IMR-90 (cell line): ENCODE results near the gene APBB1IP. TPM values are rescaled to one million over a fixed set of nuclear protein-coding genes. Genes with fewer than 3 reads are reported as not detected.

Experiments used
- ATAC-seq: fragments of 200-7000 bp; cut with Tn5 transposase; 2 replicates; pipeline ENCODE4 v1.9.1; 2020; ENCODE audit warnings: low read depth, mild to moderate bottlenecking, moderate library complexity
- BruUV-seq: library from RNA; stranded (reverse); fragments of 400-500 nt; replicated peaks from 2 replicates; lab custom pipeline; 2021; lab: Mats Ljungman, UMichigan
- CTCF ChIA-PET: fragments of 300-600 bp; formaldehyde crosslinking; extraction: SDS; loops from one replicate; lab custom pipeline; 2021; ENCODE audit warnings: antibody characterized with exemption; lab: Yijun Ruan, JAX
- POLR2A ChIA-PET: fragments of 300-600 bp; sonication (Branson Sonifier 250); formaldehyde crosslinking; loops from one replicate; lab custom pipeline; 2022; ENCODE audit warnings: antibody characterized with exemption; ENCODE audit not compliant: unreplicated experiment; lab: Charles Lee
- DNase-seq: peaks from one replicate; pipeline ENCODE4 v3.0.0; 2013
- H2AFZ ChIP-seq: replicated peaks from 2 replicates; pipeline ENCODE3; 2013; ENCODE audit warnings: low read length, mild to moderate bottlenecking; ENCODE audit not compliant: poor library complexity
- H2AK5ac ChIP-seq: 2 replicates; pipeline ENCODE4 v1.6.1; 2013; ENCODE audit warnings: low read depth, low read length, inconsistent platforms
- H2AK9ac ChIP-seq: replicated peaks from 2 replicates; pipeline ENCODE3; 2013; ENCODE audit warnings: mild to moderate bottlenecking, low read depth, low read length, moderate library complexity; ENCODE audit not compliant: poor library complexity
- H2BK120ac ChIP-seq: 2 replicates; pipeline ENCODE4 v1.6.1; 2013; ENCODE audit warnings: low read depth, low read length, inconsistent platforms
- H2BK15ac ChIP-seq: 3 replicates; pipeline ENCODE4 v1.6.1; 2013; ENCODE audit warnings: low read depth, low read length, inconsistent platforms
- H2BK20ac ChIP-seq: 2 replicates; pipeline ENCODE4 v1.6.1; 2013; ENCODE audit warnings: low read depth, mild to moderate bottlenecking, inconsistent platforms, low read length, moderate library complexity
- H2BK5ac ChIP-seq: 2 replicates; pipeline ENCODE4 v1.6.1; 2013; ENCODE audit warnings: mild to moderate bottlenecking, low read depth, low read length, inconsistent platforms; ENCODE audit not compliant: poor library complexity, severe bottlenecking
- H3K14ac ChIP-seq: replicated peaks from 2 replicates; pipeline ENCODE4 v1.6.1; 2013; ENCODE audit warnings: low read depth, low read length, inconsistent platforms
- H3K18ac ChIP-seq: 2 replicates; pipeline ENCODE4 v1.6.1; 2013; ENCODE audit warnings: low read depth, low read length, control low read depth
- H3K23ac ChIP-seq: 2 replicates; pipeline ENCODE4 v1.6.1; 2013; ENCODE audit warnings: low read depth, low read length, inconsistent platforms
- H3K27ac ChIP-seq: 2 replicates; pipeline ENCODE4 v1.5.1; 2013; ENCODE audit warnings: mild to moderate bottlenecking, control low read depth, low read length; ENCODE audit not compliant: insufficient read depth
- H3K27me3 ChIP-seq: 2 replicates; pipeline ENCODE4 v1.6.1; 2013; ENCODE audit warnings: low read length; ENCODE audit not compliant: control insufficient read depth, insufficient read depth
- H3K36me3 ChIP-seq: 2 replicates; pipeline ENCODE4 v1.6.1; 2013; ENCODE audit warnings: low read length, mixed read lengths; ENCODE audit not compliant: control insufficient read depth, insufficient read depth
- H3K4ac ChIP-seq: 2 replicates; pipeline ENCODE4 v1.6.1; 2013; ENCODE audit warnings: low read depth, low read length, inconsistent platforms
- H3K4me1 ChIP-seq: 2 replicates; pipeline ENCODE4 v1.6.1; 2013; ENCODE audit warnings: low read length, mixed read lengths; ENCODE audit not compliant: control insufficient read depth, insufficient read depth
- H3K4me2 ChIP-seq: 2 replicates; pipeline ENCODE4 v1.6.1; 2013; ENCODE audit warnings: low read depth, mild to moderate bottlenecking, control low read depth, low read length, moderate library complexity
- H3K4me3 ChIP-seq: 2 replicates; pipeline ENCODE4 v1.5.1; 2013; ENCODE audit warnings: low read depth, mild to moderate bottlenecking, control low read depth, low read length, moderate library complexity; ENCODE audit not compliant: insufficient read depth
- H3K56ac ChIP-seq: 2 replicates; pipeline ENCODE4 v1.6.1; 2013; ENCODE audit warnings: low read length, inconsistent platforms; ENCODE audit not compliant: insufficient read depth; ENCODE audit errors: extremely low read depth
- H3K79me1 ChIP-seq, 2 experiments: 2 replicates each; pipeline ENCODE4 v1.6.1; 2013; ENCODE audit warnings: low read length in 2 of 2, inconsistent platforms in 1 of 2, low read depth in 1 of 2
- H3K9ac ChIP-seq: 2 replicates; pipeline ENCODE4 v1.6.1; 2013; ENCODE audit warnings: low read depth, low read length, control low read depth
- H3K9me1 ChIP-seq: 2 replicates; pipeline ENCODE4 v1.6.1; 2013; ENCODE audit warnings: low read length, inconsistent platforms; ENCODE audit not compliant: insufficient read depth
- H3K9me3 ChIP-seq: 2 replicates; pipeline ENCODE4 v1.6.1; 2013; ENCODE audit warnings: low read length; ENCODE audit not compliant: control insufficient read depth, insufficient read depth
- H4K20me1 ChIP-seq: 2 replicates; pipeline ENCODE4 v1.6.1; 2013; ENCODE audit warnings: low read length, inconsistent platforms; ENCODE audit not compliant: insufficient read depth
- H4K5ac ChIP-seq: 2 replicates; pipeline ENCODE4 v1.6.1; 2013; ENCODE audit warnings: mild to moderate bottlenecking, low read depth, low read length, control low read depth
- H4K8ac ChIP-seq, 2 experiments: 2 replicates each; pipeline ENCODE4 v1.6.1; 2013; ENCODE audit warnings: low read depth in 2 of 2, low read length in 2 of 2, control low read depth in 1 of 2, inconsistent platforms in 1 of 2
- H4K91ac ChIP-seq: 2 replicates; pipeline ENCODE4 v1.6.1; 2013; ENCODE audit warnings: low read depth, low read length, inconsistent platforms; ENCODE audit not compliant: insufficient read depth
- BHLHE40 ChIP-seq: fragments of 150-350 bp; IDR thresholded peaks from 2 replicates; pipeline ENCODE4 v1.6.1; 2016; ENCODE audit warnings: mild to moderate bottlenecking, low read depth, low read length
- CEBPB ChIP-seq: IDR thresholded peaks from 2 replicates; pipeline ENCODE4 v1.6.1; 2012; ENCODE audit warnings: low read depth, low read length, improper control_type of control experiment
- CHD1 ChIP-seq: IDR thresholded peaks from 2 replicates; pipeline ENCODE4 v1.6.1; 2012; ENCODE audit warnings: low read depth, low read length, improper control_type of control experiment
- CTCF ChIP-seq: conservative IDR thresholded peaks from 2 replicates; pipeline ENCODE4 v1.5.1; 2012; ENCODE audit warnings: mild to moderate bottlenecking, low read depth, low read length, improper control_type of control experiment
- ELK1 ChIP-seq: fragments of 150-350 bp; IDR thresholded peaks from 2 replicates; pipeline ENCODE4 v1.6.1; 2016; ENCODE audit warnings: low read depth, mild to moderate bottlenecking, low read length, moderate library complexity, borderline replicate concordance
- FOS ChIP-seq: fragments of 150-350 bp; IDR thresholded peaks from 2 replicates; pipeline ENCODE4 v1.6.1; 2016; ENCODE audit warnings: low read depth, low read length
- MAFK ChIP-seq: IDR thresholded peaks from 2 replicates; pipeline ENCODE4 v1.6.1; 2012; ENCODE audit warnings: low read depth, low read length, improper control_type of control experiment
- MAZ ChIP-seq: IDR thresholded peaks from 2 replicates; pipeline ENCODE4 v1.6.1; 2012; ENCODE audit warnings: low read depth, mild to moderate bottlenecking, low read length, improper control_type of control experiment, moderate library complexity, borderline replicate concordance
- MXI1 ChIP-seq: IDR thresholded peaks from 2 replicates; pipeline ENCODE4 v1.6.1; 2012; ENCODE audit warnings: low read depth, mild to moderate bottlenecking, low read length, moderate library complexity, borderline replicate concordance
- NFE2L2 ChIP-seq: fragments of 150-350 bp; IDR thresholded peaks from 2 replicates; pipeline ENCODE4 v1.6.1; 2016; ENCODE audit warnings: low read depth, mild to moderate bottlenecking, low read length
- POLR2A ChIP-seq: IDR thresholded peaks from 2 replicates; pipeline ENCODE4 v1.6.1; 2012; ENCODE audit warnings: mild to moderate bottlenecking, low read depth, low read length
- RAD21 ChIP-seq: IDR thresholded peaks from 2 replicates; pipeline ENCODE4 v1.6.1; 2012; ENCODE audit warnings: low read length, improper control_type of control experiment
- RCOR1 ChIP-seq: IDR thresholded peaks from 2 replicates; pipeline ENCODE4 v1.6.1; 2012; ENCODE audit warnings: mild to moderate bottlenecking, low read length, improper control_type of control experiment; ENCODE audit not compliant: insufficient replicate concordance
- RFX5 ChIP-seq: IDR thresholded peaks from 2 replicates; pipeline ENCODE4 v1.8.0; 2012; ENCODE audit warnings: low read depth, mild to moderate bottlenecking, low read length, moderate library complexity
- SMC3 ChIP-seq: fragments of 150-350 bp; IDR thresholded peaks from 2 replicates; pipeline ENCODE4 v1.6.1; 2016; ENCODE audit warnings: low read depth, mild to moderate bottlenecking, antibody characterized with exemption, low read length, moderate library complexity
- USF2 ChIP-seq: fragments of 150-350 bp; IDR thresholded peaks from 2 replicates; pipeline ENCODE4 v1.6.1; 2017; ENCODE audit warnings: mild to moderate bottlenecking, antibody characterized with exemption, low read length, low read depth
- WGBS, 2 experiments: methylation state at CpG; one replicate each; pipeline versions ENCODE4 v1.1.5 to v1.1.7; 2013; ENCODE audit warnings: missing lambda C conversion rate in 2 of 2; ENCODE audit not compliant: insufficient read length in 1 of 2; ENCODE audit errors: extremely low coverage in 2 of 2; 5-methylcytosine and 5-hydroxymethylcytosine counted together
- dilution Hi-C: fragments of 300-500 bp; cut with HindIII; formaldehyde crosslinking; loops from one replicate; pipeline ENCODE4 v1.14.3; 2018; ENCODE audit warnings: low sequenced_read_pairs; ENCODE audit not compliant: unreplicated experiment
- in situ Hi-C: fragments of 300-500 bp; cut with MboI; formaldehyde crosslinking; loops from 3 replicates; pipeline ENCODE4 v1.14.3; 2019; ENCODE audit warnings: low sequenced_read_pairs, inconsistent platforms, mixed read lengths
- intact Hi-C: fragments of 100-400 bp; cut with micrococcal nuclease; formaldehyde crosslinking; loops from 2 replicates; pipeline ENCODE4 v1.10.0; 2022
- polyA plus RNA-seq, 3 experiments: library from polyadenylated mRNA; depleted of rRNA; stranded (reverse); fragments of >200 nt; gene quantifications; 2 replicates each; pipeline ENCODE4 v1.2.3, GENCODE V29; 2012; ENCODE audit warnings: low replicate concordance in 1 of 3
- total RNA-seq: library from RNA; depleted of rRNA; stranded (reverse); fragments of >200 nt; gene quantifications from 2 replicates; pipeline ENCODE4 v1.2.3, GENCODE V29; 2012

APBB1IP gene
- total and polyA plus RNA-seq, 2 of the 4 experiments (the other 2 are of a cell fraction) = not detected

- intact Hi-C loops = no loop called here
- no CpG with 5 or more reads among the region's 6 CpGs for WGBS, 2 experiments
- H3K14ac ChIP-seq = no peak overlapping the region
- no peaks in the 10 kb centered on the region for H3K9me1 ChIP-seq
- no peak overlapping the region for H2AK9ac ChIP-seq
- no peak overlapping the region for H2AFZ ChIP-seq
- no peak overlapping the region for H3K27ac ChIP-seq
- no peak overlapping the region for H2BK5ac ChIP-seq
- H2BK20ac ChIP-seq = no peak overlapping the region
- no peaks in the 10 kb centered on the region for H3K27me3 ChIP-seq
- no TSS peak for BruUV-seq
- H4K20me1 ChIP-seq = no peaks in the 10 kb centered on the region
- no peak overlapping the region for H3K4me2 ChIP-seq
- H4K91ac ChIP-seq = no peak overlapping the region
- no peak overlapping the region for H3K18ac ChIP-seq
- H3K4me3 ChIP-seq = no peak overlapping the region
- no peak overlapping the region for H2BK120ac ChIP-seq
- no peaks in the 10 kb centered on the region for H3K4me1 ChIP-seq
- CTCF ChIA-PET = no interaction called here
- H3K23ac ChIP-seq = no peak overlapping the region
- no peaks in the 10 kb centered on the region for H3K36me3 ChIP-seq
- no peak overlapping the region for H3K4ac ChIP-seq
- no peak overlapping the region for H2BK15ac ChIP-seq
- H3K56ac ChIP-seq = no peak overlapping the region
- DNase-seq (no peak), ATAC-seq (no peak)
- no peaks in the 10 kb centered on the region for H3K79me1 ChIP-seq
- dilution Hi-C loops = no loop called here
- H4K5ac ChIP-seq = no peak overlapping the region
- no peak overlapping the region for H4K8ac ChIP-seq
- H3K9me3 ChIP-seq = peaks cover 15% of the 10 kb centered on the region
- in situ Hi-C loops = no loop called here
- POLR2A ChIA-PET = no interaction called here
- no peak overlapping the region for H2AK5ac ChIP-seq
- TF ChIP-seq RFX5 = no peak
- TF ChIP-seq RCOR1 = no peak
- TF ChIP-seq POLR2A = no peak
- TF ChIP-seq CTCF = no peak
- no peak for TF ChIP-seq MAZ
- TF ChIP-seq ELK1 = no peak
- no peak for TF ChIP-seq MAFK
- TF ChIP-seq MXI1 = no peak
- no peak for TF ChIP-seq USF2
- TF ChIP-seq BHLHE40 = no peak
- no peak for TF ChIP-seq CEBPB
- no peak for TF ChIP-seq RAD21
- no peak for TF ChIP-seq NFE2L2
- TF ChIP-seq FOS = no peak
- TF ChIP-seq CHD1 = no peak
- TF ChIP-seq SMC3 = no peak
- H3K9ac ChIP-seq = no peak overlapping the region
These were observed 37.2 kb downstream of the APBB1IP start for GRCh38 chr10:26475386-26475785.
